Prostate gland (tissue), 2 donors: ENCODE data around the gene ATP13A3.

Experiments used
- POLR2A ChIP-seq: fragments of 450-650 bp; IDR thresholded peaks from one replicate; pipeline ENCODE4 v1.6.1; 2016; ENCODE audit warnings: antibody characterized with exemption, mild to moderate bottlenecking
- TF ChIP-seq, protein P1 (sequence below), 4 experiments: fragments of 200-600 bp in 2 of 4; fragments of 450-650 bp in 2 of 4; sonication (generic) in 2 of 4; IDR thresholded peaks; 1 replicate in 3 of 4; 2 replicates in 1 of 4; pipeline ENCODE4 v1.5.1; 2016 to 2019; ENCODE audit warnings: antibody characterized with exemption in 4 of 4, mild to moderate bottlenecking in 2 of 4, moderate library complexity in 2 of 4

DNA sequence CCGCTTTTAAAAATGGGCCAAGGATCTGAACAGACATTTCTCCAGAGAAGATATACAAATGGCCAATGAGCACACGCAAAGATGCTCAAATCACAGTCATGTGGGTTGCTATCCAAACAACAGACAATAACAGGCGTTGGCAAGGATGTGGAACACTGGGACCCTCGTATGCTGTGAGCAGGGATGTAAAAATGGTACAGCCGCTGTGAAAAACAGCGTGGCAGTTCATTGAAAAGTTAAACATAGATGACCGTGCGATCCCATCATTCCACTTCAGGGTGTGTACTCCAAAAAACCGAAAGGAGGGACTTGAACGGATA, 110.6 kb downstream of the ATP13A3 start:
- TF ChIP-seq, protein P1, sequence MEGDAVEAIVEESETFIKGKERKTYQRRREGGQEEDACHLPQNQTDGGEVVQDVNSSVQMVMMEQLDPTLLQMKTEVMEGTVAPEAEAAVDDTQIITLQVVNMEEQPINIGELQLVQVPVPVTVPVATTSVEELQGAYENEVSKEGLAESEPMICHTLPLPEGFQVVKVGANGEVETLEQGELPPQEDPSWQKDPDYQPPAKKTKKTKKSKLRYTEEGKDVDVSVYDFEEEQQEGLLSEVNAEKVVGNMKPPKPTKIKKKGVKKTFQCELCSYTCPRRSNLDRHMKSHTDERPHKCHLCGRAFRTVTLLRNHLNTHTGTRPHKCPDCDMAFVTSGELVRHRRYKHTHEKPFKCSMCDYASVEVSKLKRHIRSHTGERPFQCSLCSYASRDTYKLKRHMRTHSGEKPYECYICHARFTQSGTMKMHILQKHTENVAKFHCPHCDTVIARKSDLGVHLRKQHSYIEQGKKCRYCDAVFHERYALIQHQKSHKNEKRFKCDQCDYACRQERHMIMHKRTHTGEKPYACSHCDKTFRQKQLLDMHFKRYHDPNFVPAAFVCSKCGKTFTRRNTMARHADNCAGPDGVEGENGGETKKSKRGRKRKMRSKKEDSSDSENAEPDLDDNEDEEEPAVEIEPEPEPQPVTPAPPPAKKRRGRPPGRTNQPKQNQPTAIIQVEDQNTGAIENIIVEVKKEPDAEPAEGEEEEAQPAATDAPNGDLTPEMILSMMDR (IDR thresholded peaks at IDR 0.05) = no peak
- no peak for TF ChIP-seq POLR2A
